KOPT-K1 (cell line): ENCODE results near the gene ITGA2B.
A peak's percentile ranks its signal among the peaks of the same experiment; 100 is the strongest.
"Not testable (repeated sequence)": the region's sequence is repeated elsewhere in the genome, so short reads cannot be mapped to it uniquely, and the experiment has no call there.

Experiments
- H3K27ac ChIP-seq: fragments of 200-600 bp; sonication (generic); 2 replicates; pipeline ENCODE4 v1.5.1; 2016; ENCODE audit warnings: antibody characterized with exemption, mild to moderate bottlenecking, low read depth, low read length; ENCODE audit not compliant: poor library complexity, severe bottlenecking
- H3K36me3 ChIP-seq: fragments of 200-600 bp; sonication (generic); 2 replicates; pipeline ENCODE4 v1.5.1; 2017; ENCODE audit warnings: antibody characterized with exemption, mild to moderate bottlenecking, low read length, moderate library complexity; ENCODE audit not compliant: insufficient read depth
- H3K9me3 ChIP-seq: fragments of 200-600 bp; sonication (generic); 2 replicates; pipeline ENCODE4 v1.5.1; 2017; ENCODE audit warnings: antibody characterized with exemption, low read length, mild to moderate bottlenecking; ENCODE audit not compliant: insufficient read depth, poor library complexity, severe bottlenecking

The ITGA2B gene

DNA sequence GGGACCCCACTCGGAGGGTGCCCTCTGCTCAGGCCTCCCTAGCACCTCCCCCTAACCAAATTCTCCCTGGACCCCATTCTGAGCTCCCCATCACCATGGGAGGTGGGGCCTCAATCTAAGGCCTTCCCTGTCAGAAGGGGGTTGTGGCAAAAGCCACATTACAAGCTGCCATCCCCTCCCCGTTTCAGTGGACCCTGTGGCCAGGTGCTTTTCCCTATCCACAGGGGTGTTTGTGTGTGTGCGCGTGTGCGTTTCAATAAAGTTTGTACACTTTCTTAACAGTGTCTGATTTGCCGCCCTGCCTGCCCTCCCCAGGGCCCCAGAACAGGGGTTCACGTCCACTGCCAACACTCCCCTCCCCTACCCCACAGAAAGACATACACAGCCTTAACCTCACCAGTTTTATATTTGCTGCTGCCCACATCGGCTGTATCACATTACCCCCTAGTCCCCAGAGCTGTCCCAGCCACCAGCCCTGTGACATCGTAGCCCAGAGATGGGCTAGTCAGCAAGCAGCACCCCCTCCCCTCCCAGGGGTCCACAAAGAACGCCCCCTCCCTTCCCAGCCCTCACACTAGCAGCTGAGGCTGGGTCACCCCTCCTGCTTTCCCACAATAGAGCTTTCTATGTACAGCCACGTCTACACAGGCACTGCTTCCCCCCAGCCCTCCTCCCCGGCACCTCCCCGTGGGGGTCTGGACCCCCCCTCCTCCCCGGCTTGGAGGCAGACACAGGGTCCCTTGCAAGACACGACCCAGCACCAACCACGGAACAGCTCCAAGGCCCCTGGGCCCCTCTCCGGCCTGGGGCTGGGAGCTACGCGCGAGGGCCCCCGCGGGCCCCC lies 36.4 kb downstream of the ITGA2B start:
- no peaks in the 10 kb centered on the region for H3K9me3 ChIP-seq
- no peaks in the 10 kb centered on the region for H3K36me3 ChIP-seq
- no peak overlapping the region for H3K27ac ChIP-seq

DNA sequence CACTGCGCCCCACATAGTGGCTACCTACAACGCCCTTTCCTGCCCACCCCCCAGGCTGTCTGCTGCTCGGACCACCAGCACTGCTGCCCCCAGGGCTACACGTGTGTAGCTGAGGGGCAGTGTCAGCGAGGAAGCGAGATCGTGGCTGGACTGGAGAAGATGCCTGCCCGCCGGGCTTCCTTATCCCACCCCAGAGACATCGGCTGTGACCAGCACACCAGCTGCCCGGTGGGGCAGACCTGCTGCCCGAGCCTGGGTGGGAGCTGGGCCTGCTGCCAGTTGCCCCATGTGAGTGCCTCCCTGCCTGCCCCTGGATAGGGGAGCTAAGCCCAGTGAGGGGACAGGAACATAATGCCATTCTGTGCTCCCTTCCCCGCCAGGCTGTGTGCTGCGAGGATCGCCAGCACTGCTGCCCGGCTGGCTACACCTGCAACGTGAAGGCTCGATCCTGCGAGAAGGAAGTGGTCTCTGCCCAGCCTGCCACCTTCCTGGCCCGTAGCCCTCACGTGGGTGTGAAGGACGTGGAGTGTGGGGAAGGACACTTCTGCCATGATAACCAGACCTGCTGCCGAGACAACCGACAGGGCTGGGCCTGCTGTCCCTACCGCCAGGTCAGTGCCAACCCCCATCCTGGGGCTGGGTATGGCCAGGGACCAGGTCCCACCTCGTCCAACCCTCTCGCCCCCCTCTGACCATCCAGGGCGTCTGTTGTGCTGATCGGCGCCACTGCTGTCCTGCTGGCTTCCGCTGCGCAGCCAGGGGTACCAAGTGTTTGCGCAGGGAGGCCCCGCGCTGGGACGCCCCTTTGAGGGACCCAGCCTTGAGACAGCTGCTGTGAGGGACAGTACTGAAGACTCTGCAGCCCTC lies 37.3 kb downstream of the ITGA2B start:
- Histone ChIP-seq H3K27ac (no peak overlapping the region), H3K36me3 (no peaks in the 10 kb centered on the region), H3K9me3 (no peaks in the 10 kb centered on the region)

DNA sequence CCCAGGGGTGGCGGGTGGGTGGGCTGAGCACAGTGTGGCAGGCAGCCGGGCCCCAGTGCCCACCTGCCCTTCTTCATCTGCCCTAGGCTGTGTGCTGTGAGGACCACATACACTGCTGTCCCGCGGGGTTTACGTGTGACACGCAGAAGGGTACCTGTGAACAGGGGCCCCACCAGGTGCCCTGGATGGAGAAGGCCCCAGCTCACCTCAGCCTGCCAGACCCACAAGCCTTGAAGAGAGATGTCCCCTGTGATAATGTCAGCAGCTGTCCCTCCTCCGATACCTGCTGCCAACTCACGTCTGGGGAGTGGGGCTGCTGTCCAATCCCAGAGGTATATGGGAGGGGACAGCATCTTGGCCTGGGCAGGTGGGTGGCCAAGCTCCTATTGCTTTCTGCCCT lies 38.0 kb downstream of the ITGA2B start:
- Histone ChIP-seq H3K36me3 (no peaks in the 10 kb centered on the region), H3K9me3 (no peaks in the 10 kb centered on the region), H3K27ac (no peak overlapping the region)

DNA sequence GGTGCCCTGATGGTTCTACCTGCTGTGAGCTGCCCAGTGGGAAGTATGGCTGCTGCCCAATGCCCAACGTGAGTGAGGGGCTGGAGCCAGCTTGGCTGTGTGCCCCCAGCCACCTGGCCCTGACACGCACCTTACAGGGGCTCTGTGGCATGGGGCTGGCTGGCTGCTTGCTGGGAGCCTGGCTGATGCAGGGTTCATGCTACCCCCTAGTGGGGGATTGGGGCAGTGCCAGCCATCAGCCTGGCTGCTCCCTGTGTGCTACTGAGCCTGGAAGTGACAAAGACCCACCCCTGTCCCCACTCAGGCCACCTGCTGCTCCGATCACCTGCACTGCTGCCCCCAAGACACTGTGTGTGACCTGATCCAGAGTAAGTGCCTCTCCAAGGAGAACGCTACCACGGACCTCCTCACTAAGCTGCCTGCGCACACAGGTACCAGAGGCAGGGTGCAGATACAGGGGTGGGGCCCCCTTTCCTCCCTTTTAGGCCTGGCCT lies 38.7 kb downstream of the ITGA2B start:
- H3K36me3 ChIP-seq: no peaks in the 10 kb centered on the region
- no peaks in the 10 kb centered on the region for H3K9me3 ChIP-seq
- H3K27ac ChIP-seq: no peak overlapping the region

DNA sequence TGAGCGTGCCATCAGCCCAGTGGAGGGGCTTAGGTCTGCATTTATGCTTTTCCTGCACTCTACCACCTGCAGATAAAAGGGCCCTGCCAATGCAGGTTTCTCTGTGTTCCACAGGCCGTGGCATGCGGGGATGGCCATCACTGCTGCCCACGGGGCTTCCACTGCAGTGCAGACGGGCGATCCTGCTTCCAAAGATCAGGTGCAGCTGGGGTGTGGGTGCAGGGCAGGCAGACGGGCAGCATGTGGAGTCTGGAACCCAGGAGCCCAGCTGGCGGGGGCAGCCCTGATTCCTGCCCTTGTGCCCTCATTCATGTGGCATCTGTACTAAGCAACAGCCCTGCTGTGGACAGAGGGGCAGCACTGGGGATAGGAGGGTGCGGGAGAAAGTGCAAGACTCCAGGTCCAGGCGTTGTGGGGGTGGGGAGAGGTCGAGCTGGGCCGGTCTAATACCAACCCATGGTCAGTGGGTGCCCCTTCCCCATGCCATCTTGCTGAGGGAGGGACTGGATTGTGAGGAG lies 39.8 kb downstream of the ITGA2B start:
- Histone ChIP-seq H3K36me3 (no peaks in the 10 kb centered on the region), H3K9me3 (no peaks in the 10 kb centered on the region), H3K27ac (no peak overlapping the region)

DNA sequence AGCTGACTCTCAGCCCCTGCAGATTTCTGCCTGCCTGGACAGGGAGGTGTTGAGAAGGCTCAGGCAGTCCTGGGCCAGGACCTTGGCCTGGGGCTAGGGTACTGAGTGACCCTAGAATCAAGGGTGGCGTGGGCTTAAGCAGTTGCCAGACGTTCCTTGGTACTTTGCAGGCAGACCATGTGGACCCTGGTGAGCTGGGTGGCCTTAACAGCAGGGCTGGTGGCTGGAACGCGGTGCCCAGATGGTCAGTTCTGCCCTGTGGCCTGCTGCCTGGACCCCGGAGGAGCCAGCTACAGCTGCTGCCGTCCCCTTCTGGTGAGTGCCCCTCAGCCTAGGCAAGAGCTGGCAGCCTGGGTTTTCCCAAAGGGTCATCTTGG lies 40.5 kb downstream of the ITGA2B start:
- no peak overlapping the region for H3K27ac ChIP-seq
- H3K9me3 ChIP-seq: no peaks in the 10 kb centered on the region
- no peaks in the 10 kb centered on the region for H3K36me3 ChIP-seq

DNA sequence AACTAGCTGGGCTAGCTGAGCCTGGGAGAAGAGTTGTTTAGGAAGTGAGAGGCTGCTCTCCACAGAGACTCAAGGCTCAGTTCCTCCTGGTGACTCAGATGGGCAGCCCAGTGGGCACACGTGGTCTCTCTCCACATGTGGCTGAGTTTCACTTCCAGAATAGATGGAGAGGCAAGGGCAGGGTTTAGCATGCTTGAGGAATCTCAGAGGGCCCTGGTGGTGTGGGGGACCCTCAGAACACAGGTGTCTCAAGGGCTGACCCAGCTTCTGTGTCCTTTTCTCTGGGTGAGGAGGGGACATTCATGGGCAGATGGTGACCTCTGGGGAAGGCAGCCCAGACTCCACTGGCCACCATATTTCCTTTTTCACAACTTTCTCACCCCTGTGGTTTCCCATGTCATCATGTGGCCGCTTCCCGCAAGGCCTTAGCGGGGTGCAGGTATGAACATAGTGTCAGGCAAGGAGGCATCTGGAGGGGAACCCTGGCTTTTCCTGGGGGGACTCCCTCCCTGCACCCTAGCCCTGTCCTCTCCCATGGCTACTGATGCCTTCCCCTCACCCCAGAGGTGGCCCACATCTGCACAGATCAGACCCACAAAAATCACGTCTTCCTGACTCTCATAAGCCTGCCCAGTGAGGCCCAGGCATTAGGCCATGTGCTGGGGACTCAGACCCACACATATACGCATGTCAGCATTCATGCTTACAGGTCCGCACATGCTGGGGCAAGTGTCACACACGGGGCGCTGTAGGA lies 41.0 kb downstream of the ITGA2B start:
- no peaks in the 10 kb centered on the region for H3K36me3 ChIP-seq
- no peak overlapping the region for H3K27ac ChIP-seq

DNA sequence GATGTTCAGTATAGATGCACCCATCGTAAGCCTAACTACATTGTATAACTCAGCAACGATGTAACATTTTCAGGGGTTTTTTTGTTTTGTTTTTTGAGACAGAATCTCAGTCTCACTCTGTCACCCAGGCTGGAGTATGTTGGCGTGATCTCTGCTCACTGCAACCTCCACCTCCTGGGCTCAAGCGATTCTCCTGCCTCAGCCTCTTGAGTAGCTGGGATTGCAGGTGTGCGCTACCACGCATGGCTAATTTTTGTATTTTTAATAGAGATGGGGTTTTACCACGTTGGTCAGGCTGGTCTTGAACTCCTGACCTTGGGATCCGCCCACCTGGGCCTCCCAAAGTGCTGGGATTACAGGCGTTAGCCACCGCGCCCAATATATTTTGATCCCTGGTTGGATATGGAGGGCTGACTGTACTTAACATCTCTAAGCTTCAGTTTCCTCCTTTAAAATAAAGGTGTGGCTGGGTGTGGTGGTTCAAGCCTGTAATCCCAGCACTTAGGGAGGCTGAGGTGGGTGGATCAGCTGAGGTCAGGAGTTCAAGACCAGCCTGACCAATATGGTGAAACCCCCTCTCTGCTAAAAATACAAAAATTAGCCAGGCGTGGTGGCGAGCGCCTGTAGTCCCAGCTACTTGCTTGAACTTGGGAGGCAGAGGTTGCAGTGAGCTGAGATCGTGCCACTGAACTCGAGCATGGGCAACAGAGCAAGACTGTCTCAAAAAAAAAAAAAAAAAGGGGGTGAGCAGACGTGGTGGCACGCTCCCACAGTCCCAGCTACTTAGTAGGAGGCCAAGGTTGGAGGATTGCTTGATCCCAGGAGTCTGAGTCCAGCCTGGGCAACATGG lies 42.0 kb downstream of the ITGA2B start:
- not testable (repeated sequence) for H3K9me3 ChIP-seq, H3K36me3 ChIP-seq, H3K27ac ChIP-seq

More for the DNA sequence above, 41.0 kb downstream of the ITGA2B start:
- no peaks in the 10 kb centered on the region for H3K9me3 ChIP-seq

DNA sequence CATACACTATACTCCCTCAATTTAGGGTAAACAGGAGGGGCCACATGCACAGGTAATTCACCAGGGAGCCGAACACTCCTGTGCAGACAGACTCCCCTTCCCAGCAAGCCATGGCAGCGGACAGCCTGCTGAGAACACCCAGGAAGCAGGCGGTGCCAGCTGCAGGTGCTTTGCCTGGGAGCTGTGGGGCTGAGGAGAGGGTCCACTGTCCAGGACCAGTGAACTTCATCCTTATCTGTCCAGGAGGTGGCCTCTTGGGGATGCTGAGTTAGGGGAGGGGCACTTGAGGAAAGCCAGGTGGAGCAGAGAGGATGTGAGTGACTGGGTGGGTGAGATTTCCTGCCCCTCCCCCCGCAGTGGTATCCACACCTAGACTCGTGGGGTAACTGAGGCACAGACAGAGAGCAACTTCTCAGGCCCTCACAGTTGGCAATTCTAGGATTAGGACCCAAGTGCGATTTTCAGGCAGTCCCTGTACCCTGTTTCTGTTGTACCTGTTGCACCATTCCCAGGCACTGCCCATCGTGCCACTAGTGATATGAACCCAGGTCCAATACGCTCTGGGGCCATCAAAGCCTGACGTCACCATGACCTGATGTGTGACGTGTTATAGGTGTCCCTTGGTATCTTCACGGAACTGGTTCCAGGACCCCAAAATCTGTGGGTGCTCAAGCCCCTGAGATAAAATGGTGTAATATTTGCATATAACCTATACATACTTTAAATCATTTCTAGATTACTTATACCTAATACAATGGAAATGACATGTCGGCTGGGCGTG lies 43.2 kb downstream of the ITGA2B start:
- Histone ChIP-seq H3K9me3 (no peaks in the 10 kb centered on the region), H3K36me3 (no peaks in the 10 kb centered on the region), H3K27ac (no peak overlapping the region)

DNA sequence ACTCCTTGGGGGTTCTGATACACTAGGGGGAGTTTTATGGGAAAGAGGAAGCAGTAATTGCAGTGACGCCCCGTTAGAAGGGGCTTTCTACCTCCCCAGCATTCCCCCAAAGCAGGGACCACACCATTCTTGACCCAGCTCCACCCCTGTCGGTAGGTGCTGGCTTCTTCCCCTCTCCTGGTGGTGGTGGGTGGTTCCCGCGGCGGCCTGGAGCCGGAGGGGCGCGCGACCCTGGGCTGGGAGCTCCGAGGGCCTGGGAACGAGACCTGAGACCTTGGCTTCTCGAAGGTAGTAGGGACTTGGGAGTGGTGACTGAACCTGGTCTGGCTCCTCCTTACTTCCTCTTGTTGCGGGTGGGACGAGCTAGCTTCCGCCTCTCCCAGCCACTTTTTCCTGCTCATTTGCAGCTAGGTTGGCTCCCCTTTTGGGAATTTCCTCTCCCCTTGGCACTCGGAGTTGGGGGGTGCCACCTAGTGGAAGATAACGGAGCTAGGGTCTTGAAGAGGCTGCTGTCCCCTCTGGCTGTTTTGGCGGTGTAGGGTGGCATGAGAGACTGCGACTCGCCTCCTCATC lies 43.9 kb downstream of the ITGA2B start:
- no peaks in the 10 kb centered on the region for H3K36me3 ChIP-seq
- H3K9me3 ChIP-seq: no peaks in the 10 kb centered on the region
- peak overlapping the region; percentile 4 for H3K27ac ChIP-seq

DNA sequence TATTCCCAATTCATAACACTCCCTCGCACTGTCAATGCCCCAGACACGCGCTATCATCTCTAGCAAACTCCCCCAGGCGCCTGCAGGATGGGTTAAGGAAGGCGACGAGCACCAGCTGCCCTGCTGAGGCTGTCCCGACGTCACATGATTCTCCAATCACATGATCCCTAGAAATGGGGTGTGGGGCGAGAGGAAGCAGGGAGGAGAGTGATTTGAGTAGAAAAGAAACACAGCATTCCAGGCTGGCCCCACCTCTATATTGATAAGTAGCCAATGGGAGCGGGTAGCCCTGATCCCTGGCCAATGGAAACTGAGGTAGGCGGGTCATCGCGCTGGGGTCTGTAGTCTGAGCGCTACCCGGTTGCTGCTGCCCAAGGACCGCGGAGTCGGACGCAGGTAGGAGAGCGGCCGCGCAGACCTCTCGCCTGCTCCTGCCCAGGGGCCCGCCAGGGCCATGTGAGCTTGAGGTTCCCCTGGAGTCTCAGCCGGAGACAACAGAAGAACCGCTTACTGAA lies 44.5 kb downstream of the ITGA2B start, which contains the start of gene GRN:
Gene GRN, plus strand, starts transcription at position 364 of the 515 bp plus-strand sequence. CDS start 3,863 bp downstream, outside the sequence.
- no peaks in the 10 kb centered on the region for H3K36me3 ChIP-seq
- no peaks in the 10 kb centered on the region for H3K9me3 ChIP-seq
- H3K27ac ChIP-seq: peak within 1 kb of the TSS; percentile 4

DNA sequence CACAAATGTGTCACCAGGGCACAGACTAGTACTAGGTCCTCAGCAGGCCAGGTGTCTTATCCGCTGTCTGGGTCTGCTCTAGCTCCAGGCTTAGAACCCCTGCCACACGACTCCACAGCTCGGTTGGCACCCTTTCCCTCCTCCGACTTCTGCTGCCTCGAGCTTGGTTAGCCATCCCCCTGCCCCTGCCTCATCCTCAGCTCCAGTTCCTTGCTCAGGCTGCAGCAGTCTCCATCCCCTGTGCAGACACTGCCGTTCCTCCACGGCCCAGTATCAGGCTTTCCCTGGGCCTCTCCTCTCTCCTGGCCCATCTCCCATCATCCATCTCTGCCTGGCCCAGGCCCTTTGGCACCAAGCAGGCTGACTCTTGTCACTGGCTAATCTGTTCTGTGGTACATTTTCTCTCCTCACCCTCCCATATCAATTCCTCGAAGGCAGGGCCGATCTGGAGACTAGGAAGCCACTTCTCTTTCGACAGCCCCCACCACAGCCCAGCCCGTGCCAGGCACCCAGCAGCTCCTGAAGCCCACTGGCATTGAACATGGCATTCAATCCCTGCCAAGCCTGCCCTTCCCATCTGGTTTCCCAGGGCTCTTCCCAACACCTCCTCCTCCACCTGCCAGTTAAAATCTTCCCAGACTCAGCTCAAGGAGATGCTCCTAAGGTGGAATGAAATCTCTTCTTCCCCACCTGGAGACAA lies 45.8 kb downstream of the ITGA2B start:
- Histone ChIP-seq H3K9me3 (no peaks in the 10 kb centered on the region), H3K36me3 (no peaks in the 10 kb centered on the region), H3K27ac (no peak overlapping the region)
